Activated T-cell treated with anti-CD3 and anti-CD28 coated beads for 24 hours (primary cell): ENCODE results near the gene PRELP.

ENCODE experiments used
- DNase-seq: peaks from one replicate; pipeline ENCODE4 v3.0.0-alpha.2; 2020; ENCODE audit warnings: low read depth

PRELP gene

DNA sequence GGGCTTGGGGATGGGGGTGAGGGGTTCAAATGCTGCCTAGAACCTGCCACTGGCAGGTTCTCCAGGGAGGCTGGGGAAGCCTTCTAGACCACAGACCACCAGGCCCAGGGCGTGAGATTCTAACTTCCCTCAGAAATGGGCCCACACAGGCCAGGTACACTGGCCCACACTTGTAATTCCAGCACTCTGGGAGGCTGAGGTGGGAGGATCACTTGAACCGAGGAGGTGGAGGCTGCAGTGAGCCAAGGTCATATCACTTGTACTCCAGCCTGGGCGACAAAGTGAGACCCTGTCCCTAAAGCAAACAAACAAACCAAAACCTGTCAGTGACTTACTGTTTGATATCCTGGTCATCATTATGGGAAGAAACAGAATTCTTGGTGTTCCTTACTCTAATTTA lies 50.1 kb downstream of the PRELP start:
- no peak for DNase-seq

GRCh38 chr1:203526130-203526529 lies 50.5 kb downstream of the PRELP start:
- no peak for DNase-seq

- no peak for DNase-seq
Measured at GRCh38 chr1:203526572-203526971, 51.0 kb downstream of the PRELP start.

DNA sequence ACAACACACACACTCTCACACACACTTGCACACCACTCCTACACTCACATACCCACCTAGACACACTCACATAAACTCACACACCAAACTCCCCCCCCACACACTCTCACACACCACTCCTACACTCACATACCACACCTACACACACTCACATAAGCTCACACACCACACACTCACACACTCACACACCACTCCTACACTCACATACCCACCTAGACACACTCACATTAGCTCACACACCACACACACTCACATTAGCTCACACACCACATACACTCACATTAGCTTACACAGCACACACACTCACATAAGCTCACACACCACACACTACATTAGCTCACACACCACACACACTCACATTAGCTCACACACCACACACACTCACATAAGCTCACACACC lies 51.4 kb downstream of the PRELP start:
- DNase-seq = no peak

- DNase-seq = no peak
Measured at GRCh38 chr1:203528063-203528462, 52.5 kb downstream of the PRELP start.

GRCh38 chr1:203528976-203529835 lies 53.6 kb downstream of the PRELP start:
- DNase-seq = no peak

GRCh38 chr1:203531063-203531462 lies 55.5 kb downstream of the PRELP start:
- no peak for DNase-seq

- no peak for DNase-seq
Measured at GRCh38 chr1:203534012-203534411, 58.4 kb downstream of the PRELP start.

- no peak for DNase-seq
Measured at GRCh38 chr1:203534526-203534925, 58.9 kb downstream of the PRELP start.

GRCh38 chr1:203536575-203536974 lies 61.0 kb downstream of the PRELP start:
- DNase-seq = no peak

GRCh38 chr1:203536980-203537455 lies 61.4 kb downstream of the PRELP start:
- DNase-seq = no peak

- no peak for DNase-seq
Measured at GRCh38 chr1:203537806-203538464, 62.3 kb downstream of the PRELP start.

DNA sequence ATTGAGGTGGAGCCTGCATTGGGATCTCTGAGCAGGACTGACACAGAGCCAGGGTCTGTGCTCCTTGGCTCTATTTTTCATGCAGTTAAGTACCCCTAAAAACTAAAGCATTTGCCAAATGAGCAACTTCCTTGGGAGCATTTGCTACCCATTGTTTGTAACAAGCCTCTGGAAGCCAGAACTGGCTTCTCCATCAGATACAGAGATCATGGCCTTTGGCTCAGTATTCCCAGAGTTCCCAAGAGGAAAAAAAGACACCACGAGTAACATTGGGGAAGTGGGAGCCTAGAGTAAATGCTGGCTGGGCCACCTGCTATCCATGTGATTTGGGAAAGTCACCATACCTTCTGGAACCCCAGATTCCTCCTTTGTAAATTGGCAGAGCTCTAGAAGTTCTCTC lies 63.1 kb downstream of the PRELP start:
- DNase-seq = no peak

DNA sequence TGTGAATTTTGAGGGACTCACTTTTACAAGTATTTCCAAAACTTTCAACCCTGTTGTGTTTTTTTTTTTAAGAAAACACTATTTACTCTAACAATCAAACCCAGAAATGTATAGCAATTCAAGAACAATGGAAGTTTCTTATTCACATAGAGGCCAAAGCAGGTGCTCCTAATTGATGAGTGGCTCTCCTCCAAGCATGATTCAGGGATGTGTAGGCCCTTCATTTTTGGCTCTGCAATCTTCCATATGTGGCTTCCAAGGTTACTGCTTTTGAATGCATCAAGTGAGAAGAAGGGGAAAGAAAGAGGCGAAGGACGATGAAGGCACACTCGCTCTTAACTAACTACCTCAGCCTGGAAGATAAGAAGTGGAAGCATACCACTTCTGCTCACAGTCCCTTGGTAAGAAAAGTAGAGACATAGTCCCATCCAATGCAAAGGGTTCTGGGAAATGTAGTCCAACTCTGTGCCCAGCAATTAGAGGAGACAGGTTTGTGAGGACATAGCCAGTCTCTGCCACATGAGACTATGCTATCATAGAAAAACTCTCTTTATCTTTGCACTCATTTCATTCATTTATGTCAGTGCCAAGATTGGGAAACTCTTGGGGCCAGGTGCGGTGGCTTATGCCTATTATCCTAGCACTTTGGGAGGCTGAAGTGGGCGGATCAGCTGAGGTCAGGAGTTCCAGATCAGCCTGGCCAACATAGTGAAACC lies 64.4 kb downstream of the PRELP start:
- no peak for DNase-seq
